Neural cell (in vitro differentiated cells): ENCODE results near the gene PRIMA1.

Source experiments
- CTCF ChIP-seq: fragments of 450-650 bp; IDR thresholded peaks from 2 replicates; pipeline ENCODE4 v1.5.1; 2014; ENCODE audit warnings: antibody characterized with exemption, mild to moderate bottlenecking, moderate library complexity; ENCODE audit not compliant: poor library complexity, severe bottlenecking
- EP300 ChIP-seq: fragments of 450-650 bp; conservative IDR thresholded peaks from 2 replicates; pipeline ENCODE4 v1.6.1; 2014; ENCODE audit warnings: antibody characterized with exemption, mild to moderate bottlenecking, moderate library complexity; ENCODE audit not compliant: poor library complexity, severe bottlenecking
- EZH2 ChIP-seq: fragments of 200-600, 300-800 bp; shearing (Covaris generic), sonication (generic); IDR thresholded peaks from 2 replicates; pipeline ENCODE4 v1.6.1; 2014; ENCODE audit warnings: antibody characterized with exemption, low read length, borderline replicate concordance, mild to moderate bottlenecking; ENCODE audit not compliant: insufficient read depth, poor library complexity, severe bottlenecking
- MXI1 ChIP-seq: fragments of 450-650 bp; conservative IDR thresholded peaks from 2 replicates; pipeline ENCODE4 v1.6.1; 2014; ENCODE audit warnings: antibody characterized with exemption, mild to moderate bottlenecking; ENCODE audit not compliant: poor library complexity, severe bottlenecking
- POLR2AphosphoS5 ChIP-seq: IDR thresholded peaks from 2 replicates; pipeline ENCODE4 v1.6.1; 2012
- TAF1 ChIP-seq: IDR thresholded peaks from 2 replicates; pipeline ENCODE4 v1.6.1; 2012; ENCODE audit warnings: low read depth

GRCh38 chr14:93797071-93797470 lies 8.8 kb upstream of the PRIMA1 start:
- no peak for TF ChIP-seq TAF1
- no peak for TF ChIP-seq CTCF
- TF ChIP-seq EP300, result no peak
- TF ChIP-seq MXI1, result no peak
- no peak for TF ChIP-seq POLR2AphosphoS5
- no peak for TF ChIP-seq EZH2
